ENCODE data around the gene OCSTAMP. TPM values are rescaled to one million over a fixed set of nuclear protein-coding genes. Genes with fewer than 3 reads are reported as not detected.

The OCSTAMP gene
- total RNA-seq, 2 donors from 2014 or later: not detected

- Histone ChIP-seq H3K4me1 (no peaks in the 10 kb centered on the region), H3K36me3 (no peaks in the 10 kb centered on the region), H3K9ac (ENCODE audit: low read depth in 2 of 2, low read length in 2 of 2) (no peak overlapping the region), H3K9me3 (no peaks in the 10 kb centered on the region), H3K4me3 (no peak overlapping the region), H3K27ac (no peak overlapping the region), H3K27me3 (no peaks in the 10 kb centered on the region)
- TF ChIP-seq CTCF (IDR thresholded peaks at IDR 0.05): no peak
- intact Hi-C loops (cut with DNase I): no loop called here
- no peak for DNase-seq
Observed at GRCh38 chr20:46572790-46573189, 22.3 kb upstream of the OCSTAMP start.

GRCh38 chr20:46572153-46572552 is 21.7 kb upstream of the OCSTAMP start:
- no peaks in the 10 kb centered on the region for H3K4me1 ChIP-seq
- no peaks in the 10 kb centered on the region for H3K27me3 ChIP-seq
- intact Hi-C loops (cut with DNase I): no loop called here
- H3K9me3 ChIP-seq: no peaks in the 10 kb centered on the region
- no peak overlapping the region for H3K4me3 ChIP-seq
- DNase-seq: no peak
- no peaks in the 10 kb centered on the region for H3K36me3 ChIP-seq
- TF ChIP-seq CTCF (IDR thresholded peaks at IDR 0.05): no peak
- H3K27ac ChIP-seq: no peak overlapping the region
- H3K9ac ChIP-seq (ENCODE audit: low read depth in 2 of 2, low read length in 2 of 2): no peak overlapping the region

- no peaks in the 10 kb centered on the region for H3K4me1 ChIP-seq
- H3K36me3 ChIP-seq: no peaks in the 10 kb centered on the region
- intact Hi-C loops (cut with DNase I): no loop called here
- H3K27ac ChIP-seq: no peak overlapping the region
- H3K4me3 ChIP-seq: no peak overlapping the region
- DNase-seq: no peak
- H3K27me3 ChIP-seq: no peaks in the 10 kb centered on the region
- no peak overlapping the region for H3K9ac ChIP-seq (ENCODE audit: low read depth in 2 of 2, low read length in 2 of 2)
- TF ChIP-seq CTCF (IDR thresholded peaks at IDR 0.05): no peak
- no peaks in the 10 kb centered on the region for H3K9me3 ChIP-seq
Observed at GRCh38 chr20:46571418-46571817, 21.0 kb upstream of the OCSTAMP start.

GRCh38 chr20:46570956-46571355 is 20.5 kb upstream of the OCSTAMP start:
- H3K36me3 ChIP-seq: no peaks in the 10 kb centered on the region
- no peak overlapping the region for H3K27ac ChIP-seq
- H3K27me3 ChIP-seq: no peaks in the 10 kb centered on the region
- intact Hi-C loops (cut with DNase I): no loop called here
- no peaks in the 10 kb centered on the region for H3K9me3 ChIP-seq
- H3K4me3 ChIP-seq: no peak overlapping the region
- no peaks in the 10 kb centered on the region for H3K4me1 ChIP-seq
- H3K9ac ChIP-seq (ENCODE audit: low read depth in 2 of 2, low read length in 2 of 2): no peak overlapping the region
- DNase-seq: no peak
- no peak for TF ChIP-seq CTCF (IDR thresholded peaks at IDR 0.05)

GRCh38 chr20:46569961-46570360 is 19.5 kb upstream of the OCSTAMP start:
- no peak overlapping the region for H3K9ac ChIP-seq (ENCODE audit: low read depth in 2 of 2, low read length in 2 of 2)
- no peaks in the 10 kb centered on the region for H3K4me1 ChIP-seq
- TF ChIP-seq CTCF (IDR thresholded peaks at IDR 0.05): no peak
- no peak overlapping the region for H3K4me3 ChIP-seq
- no peaks in the 10 kb centered on the region for H3K36me3 ChIP-seq
- no peaks in the 10 kb centered on the region for H3K9me3 ChIP-seq
- intact Hi-C loops (cut with DNase I): loop anchor here (10.0 kb wide), 1 partner anchor 115 kb away; the partner anchor contains the start of gene TP53RK
- H3K27ac ChIP-seq: no peak overlapping the region
- H3K27me3 ChIP-seq: no peaks in the 10 kb centered on the region
- no peak for DNase-seq
